GM12878 (cell line): ENCODE measurements around the gene TPPP. TPM values are rescaled to one million over a fixed set of nuclear protein-coding genes. Genes with fewer than 3 reads are reported as not detected.

Experiments used
- ATAC-seq: fragments of 200-7000 bp; cut with Tn5 transposase; 3 replicates; pipeline ENCODE4 v1.9.1; 2020; ENCODE audit warnings: mild to moderate bottlenecking, moderate library complexity
- BruUV-seq: library from RNA; stranded (reverse); fragments of 400-500 nt; replicated peaks from 2 replicates; lab custom pipeline; 2021; lab: Mats Ljungman, UMichigan
- CTCF ChIA-PET: fragments of 300-600 bp; sonication (Branson Sonifier 250); formaldehyde crosslinking; extraction: SDS; loops from one replicate; lab custom pipeline; 2021; ENCODE audit warnings: inconsistent platforms; lab: Yijun Ruan, JAX
- POLR2A ChIA-PET: fragments of 350-600 bp; formaldehyde crosslinking; extraction: SDS; loops from one replicate; lab custom pipeline; 2021; ENCODE audit warnings: inconsistent platforms; lab: Charles Lee
- RAD21 ChIA-PET: fragments of 300-600 bp; sonication (Branson Sonifier 250); formaldehyde crosslinking; loops from one replicate; lab custom pipeline; 2023; ENCODE audit warnings: antibody characterized with exemption; ENCODE audit not compliant: unreplicated experiment; lab: Charles Lee
- SMC1A ChIA-PET: fragments of 300-600 bp; sonication (Branson Sonifier 250); formaldehyde crosslinking; loops from one replicate; lab custom pipeline; 2023; ENCODE audit not compliant: unreplicated experiment, uncharacterized antibody; lab: Charles Lee
- DNase-seq: peaks from one replicate; pipeline ENCODE4 v3.0.0-alpha.2; 2011; ENCODE audit warnings: low read depth, low spot score
- FAIRE-seq: peaks from 3 replicates; lab custom pipeline; 2011; peaks lifted over from hg19 to GRCh38; lab: Jason Lieb, UNC
- H2AFZ ChIP-seq: 2 replicates; pipeline ENCODE4 v1.6.0; 2011; ENCODE audit warnings: low read depth, low read length, control low read depth; ENCODE audit not compliant: control insufficient read depth
- H3K27ac ChIP-seq: 2 replicates; pipeline ENCODE4 v1.5.1; 2011; ENCODE audit warnings: control low read depth; ENCODE audit not compliant: control insufficient read depth, insufficient read depth
- H3K27me3 ChIP-seq, 2 experiments: replicated peaks in 1 of 2; 2 replicates each; pipeline versions ENCODE4 v1.6.0 to v1.6.1; 2011; ENCODE audit warnings: low read length in 1 of 2; ENCODE audit not compliant: control insufficient read depth in 2 of 2, insufficient read depth in 2 of 2
- H3K36me3 ChIP-seq, 2 experiments: 2 replicates each; pipeline ENCODE4 v1.5.1; 2011; ENCODE audit warnings: low read length in 1 of 2; ENCODE audit not compliant: control insufficient read depth in 2 of 2, insufficient read depth in 2 of 2
- H3K4me1 ChIP-seq: 2 replicates; pipeline ENCODE4 v1.6.1; 2011; ENCODE audit warnings: mild to moderate bottlenecking, low read length, moderate library complexity, mixed read lengths; ENCODE audit not compliant: control insufficient read depth, insufficient read depth
- H3K4me2 ChIP-seq: 2 replicates; pipeline ENCODE4 v1.6.0; 2011; ENCODE audit warnings: control low read depth; ENCODE audit not compliant: control insufficient read depth, insufficient read depth
- H3K4me3 ChIP-seq: fragments of 200-600 bp; sonication (generic); 2 replicates; pipeline ENCODE4 v1.5.1; 2016
- H3K79me2 ChIP-seq: 2 replicates; pipeline ENCODE4 v1.6.0; 2011; ENCODE audit warnings: low read length; ENCODE audit not compliant: control insufficient read depth, insufficient read depth
- H3K9ac ChIP-seq: 2 replicates; pipeline ENCODE4 v1.8.0; 2011; ENCODE audit warnings: low read length, control low read depth, mixed read lengths; ENCODE audit not compliant: control insufficient read depth, insufficient read depth
- H3K9me3 ChIP-seq: replicated peaks from 3 replicates; pipeline ENCODE4 v1.5.1; 2011; ENCODE audit warnings: mild to moderate bottlenecking, low read length; ENCODE audit not compliant: control insufficient read depth, insufficient read depth
- H4K20me1 ChIP-seq: 2 replicates; pipeline ENCODE4 v1.6.0; 2011; ENCODE audit not compliant: control insufficient read depth, insufficient read depth
- ATF7 ChIP-seq: fragments of 450-650 bp; IDR thresholded peaks from 2 replicates; pipeline ENCODE4 v1.6.1; 2016; ENCODE audit warnings: low read depth, mild to moderate bottlenecking
- EP300 ChIP-seq, 2 experiments: fragments of 150-350 bp in 1 of 2; IDR thresholded peaks; 2 replicates each; pipeline ENCODE4 v1.6.1; 2011 to 2012; ENCODE audit warnings: low read depth in 2 of 2, low read length in 2 of 2, borderline replicate concordance in 1 of 2, improper control_type of control experiment in 1 of 2, inconsistent platforms in 1 of 2; ENCODE audit not compliant: control insufficient read depth in 1 of 2
- ESRRA ChIP-seq: IDR thresholded peaks from 2 replicates; pipeline ENCODE4 v1.6.1; 2012; ENCODE audit warnings: mild to moderate bottlenecking, low read length, improper control_type of control experiment
- IKZF2 ChIP-seq, 2 experiments: fragments of 450-650 bp; IDR thresholded peaks; 2 replicates each; pipeline ENCODE4 v1.6.1; 2017; ENCODE audit warnings: mild to moderate bottlenecking in 2 of 2, moderate library complexity in 2 of 2
- MEF2A ChIP-seq: IDR thresholded peaks from 2 replicates; pipeline ENCODE4 v1.6.1; 2011; ENCODE audit warnings: low read depth, mild to moderate bottlenecking, low read length, moderate library complexity; ENCODE audit not compliant: insufficient read depth
- NFYB ChIP-seq: IDR thresholded peaks from 2 replicates; pipeline ENCODE4 v1.6.1; 2011; ENCODE audit warnings: low read depth, mild to moderate bottlenecking, low read length, improper control_type of control experiment, moderate library complexity; ENCODE audit not compliant: insufficient read depth
- POLR2A ChIP-seq: IDR thresholded peaks from 2 replicates; pipeline ENCODE4 v1.6.1; 2011; ENCODE audit warnings: low read depth, mild to moderate bottlenecking, low read length
- RB1 ChIP-seq: fragments of 450-650 bp; formaldehyde crosslinking; IDR thresholded peaks from 2 replicates; pipeline ENCODE4 v1.6.1; 2017; ENCODE audit warnings: mild to moderate bottlenecking, borderline replicate concordance
- RFX5 ChIP-seq: IDR thresholded peaks from 2 replicates; pipeline ENCODE4 v1.6.1; 2011; ENCODE audit warnings: low read depth, low read length, improper control_type of control experiment
- RUNX3 ChIP-seq: IDR thresholded peaks from 2 replicates; pipeline ENCODE4 v1.6.1; 2012; ENCODE audit warnings: low read length, inconsistent platforms
- SMAD1 ChIP-seq: fragments of 450-650 bp; IDR thresholded peaks from 2 replicates; pipeline ENCODE4 v1.6.1; 2018; ENCODE audit warnings: mild to moderate bottlenecking, low read depth; ENCODE audit not compliant: partially characterized antibody
- STAT3 ChIP-seq: IDR thresholded peaks from 2 replicates; pipeline ENCODE4 v1.6.1; 2011; ENCODE audit warnings: low read depth, low read length, improper control_type of control experiment
- YBX1 ChIP-seq: fragments of 450-650 bp; IDR thresholded peaks from 2 replicates; pipeline ENCODE4 v1.6.1; 2016; ENCODE audit warnings: antibody characterized with exemption
- WGBS: methylation state at CpG from one replicate; pipeline ENCODE4 v1.1.6; 2016; ENCODE audit warnings: low lambda C conversion rate; ENCODE audit not compliant: insufficient replicate concordance, insufficient coverage; ENCODE audit errors: missing lambda C conversion rate; 5-methylcytosine and 5-hydroxymethylcytosine counted together
- in situ Hi-C: fragments of 300-500 bp; cut with MboI; formaldehyde crosslinking; loops from 9 replicates; pipeline ENCODE4 v1.14.3; 2018; ENCODE audit warnings: mixed read lengths
- intact Hi-C: fragments of 100-400 bp; cut with micrococcal nuclease; formaldehyde crosslinking; loops from one replicate; pipeline ENCODE4 v1.14.2; 2022; ENCODE audit not compliant: unreplicated experiment
- polyA plus RNA-seq, 11 experiments: library from polyadenylated mRNA; depleted of rRNA in 4 of 11; unstranded in 6 of 11; stranded (reverse) in 5 of 11; fragments of >200 nt; fragmentation: Nextera tagmentation in 4 of 11; fragmentation: Illumina TruSeq in 1 of 11; extraction: Ambion mirVana in 4 of 11; extraction: Trizol in 1 of 11; gene quantifications; 1 replicate in 1 of 11; 2 replicates in 10 of 11; pipeline versions ENCODE4 v1.2.1 to v1.2.3, GENCODE V29; 2011 to 2016; ENCODE audit warnings: inconsistent platforms in 2 of 11, missing spikeins in 2 of 11, low read depth in 1 of 11
- total RNA-seq, 4 experiments: library from RNA; depleted of rRNA in 3 of 4; stranded (reverse); fragments of >200 nt in 3 of 4; fragmentation: Illumina TruSeq in 1 of 4; extraction: Trizol in 1 of 4; gene quantifications; 2 replicates each; pipeline versions ENCODE4 v1.2.1 to v1.2.3, GENCODE V29; 2013 to 2021
- TF ChIP-seq, protein P1 (sequence below): IDR thresholded peaks from 2 replicates; pipeline ENCODE4 v1.6.1; 2012; ENCODE audit warnings: mild to moderate bottlenecking, low read depth, low read length
- TF ChIP-seq, protein P2 (sequence below): fragments of 450-650 bp; IDR thresholded peaks from 2 replicates; pipeline ENCODE4 v1.6.1; 2017; ENCODE audit warnings: antibody characterized with exemption, mild to moderate bottlenecking, moderate library complexity

TPPP gene
- total and polyA plus RNA-seq, 10 of the 15 experiments (the other 5 are each of a cell fraction or from before 2014, with no cell fraction given) = under 0.01 to 0.24 (median 0.04) TPM; not detected in 4

DNA sequence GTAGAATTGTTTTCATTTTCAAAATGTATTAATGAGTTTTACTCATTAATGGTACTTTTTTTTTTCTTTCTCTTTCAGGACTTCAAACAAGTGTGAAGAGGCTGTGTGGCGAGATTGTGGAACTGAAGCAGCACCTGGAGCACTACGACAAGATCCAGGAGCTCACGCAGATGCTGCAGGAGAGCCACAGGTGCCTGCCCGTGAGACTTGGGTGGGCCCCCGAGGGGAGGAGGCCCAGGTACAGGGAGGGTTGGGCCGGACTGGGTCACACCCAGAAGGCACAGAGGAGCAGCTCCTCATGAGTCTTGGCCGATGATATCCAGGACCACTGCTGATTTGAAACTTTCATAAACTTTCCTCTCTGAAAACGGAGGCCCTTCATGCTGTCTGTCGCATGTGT is 45.4 kb downstream of the TPPP start (continued):
- TF ChIP-seq, protein P1, sequence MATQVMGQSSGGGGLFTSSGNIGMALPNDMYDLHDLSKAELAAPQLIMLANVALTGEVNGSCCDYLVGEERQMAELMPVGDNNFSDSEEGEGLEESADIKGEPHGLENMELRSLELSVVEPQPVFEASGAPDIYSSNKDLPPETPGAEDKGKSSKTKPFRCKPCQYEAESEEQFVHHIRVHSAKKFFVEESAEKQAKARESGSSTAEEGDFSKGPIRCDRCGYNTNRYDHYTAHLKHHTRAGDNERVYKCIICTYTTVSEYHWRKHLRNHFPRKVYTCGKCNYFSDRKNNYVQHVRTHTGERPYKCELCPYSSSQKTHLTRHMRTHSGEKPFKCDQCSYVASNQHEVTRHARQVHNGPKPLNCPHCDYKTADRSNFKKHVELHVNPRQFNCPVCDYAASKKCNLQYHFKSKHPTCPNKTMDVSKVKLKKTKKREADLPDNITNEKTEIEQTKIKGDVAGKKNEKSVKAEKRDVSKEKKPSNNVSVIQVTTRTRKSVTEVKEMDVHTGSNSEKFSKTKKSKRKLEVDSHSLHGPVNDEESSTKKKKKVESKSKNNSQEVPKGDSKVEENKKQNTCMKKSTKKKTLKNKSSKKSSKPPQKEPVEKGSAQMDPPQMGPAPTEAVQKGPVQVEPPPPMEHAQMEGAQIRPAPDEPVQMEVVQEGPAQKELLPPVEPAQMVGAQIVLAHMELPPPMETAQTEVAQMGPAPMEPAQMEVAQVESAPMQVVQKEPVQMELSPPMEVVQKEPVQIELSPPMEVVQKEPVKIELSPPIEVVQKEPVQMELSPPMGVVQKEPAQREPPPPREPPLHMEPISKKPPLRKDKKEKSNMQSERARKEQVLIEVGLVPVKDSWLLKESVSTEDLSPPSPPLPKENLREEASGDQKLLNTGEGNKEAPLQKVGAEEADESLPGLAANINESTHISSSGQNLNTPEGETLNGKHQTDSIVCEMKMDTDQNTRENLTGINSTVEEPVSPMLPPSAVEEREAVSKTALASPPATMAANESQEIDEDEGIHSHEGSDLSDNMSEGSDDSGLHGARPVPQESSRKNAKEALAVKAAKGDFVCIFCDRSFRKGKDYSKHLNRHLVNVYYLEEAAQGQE = no peak
- TF ChIP-seq MEF2A (no peak), ESRRA (no peak), SMAD1 (no peak), STAT3 (no peak), EP300 (IDR thresholded peaks at IDR 0.05; ENCODE audit: borderline replicate concordance in 1 of 2, control insufficient read depth in 1 of 2, low read depth in 2 of 2, low read length in 2 of 2) (no peak)

DNA sequence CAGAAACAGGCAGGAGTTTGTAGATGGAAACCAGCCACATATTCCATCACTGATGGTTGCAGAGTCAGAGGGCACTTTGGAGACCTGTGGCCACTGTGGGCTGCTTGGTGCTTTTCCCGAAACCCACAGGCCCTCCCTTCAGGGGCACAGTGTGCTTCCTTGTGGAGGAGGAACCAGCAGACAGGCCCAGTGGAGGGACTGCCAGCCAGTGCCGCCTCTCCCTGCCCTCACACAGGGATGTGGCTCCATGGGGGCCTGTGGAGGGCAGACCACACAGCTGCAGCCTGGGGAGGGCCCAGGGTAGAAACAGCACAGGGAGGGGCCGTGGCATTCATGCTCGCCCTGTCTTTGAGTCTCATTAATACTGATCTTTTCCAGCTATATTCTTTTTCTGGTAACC is 45.8 kb downstream of the TPPP start:
- Histone ChIP-seq H3K4me1 (peaks cover 13% of the 10 kb centered on the region), H4K20me1 (no peaks in the 10 kb centered on the region), H3K4me2 (no peak overlapping the region), H3K79me2 (no peaks in the 10 kb centered on the region; the same call in 1 of the 2 replicates), H3K9me3 (no peaks in the 10 kb centered on the region; the same call in 2 of the 3 replicates), H3K27ac (no peak overlapping the region), H2AFZ (no peak overlapping the region), H3K36me3 (peaks cover 0 to 17% of the 10 kb centered on the region in 2 experiments; a peak in 3 of 4 replicates), H3K27me3 (no peaks in the 10 kb centered on the region), H3K4me3 (no peak overlapping the region), H3K9ac (no peak overlapping the region)
- ATAC-seq (no peak), FAIRE-seq (no peak), DNase-seq (no peak)
- TF ChIP-seq RB1 (no peak), NFYB (no peak), IKZF2 (IDR thresholded peaks at IDR 0.05) (no peak), ATF7 (no peak), RUNX3 (no peak), RFX5 (no peak), YBX1 (no peak), POLR2A (no peak)
- TF ChIP-seq, protein P2, sequence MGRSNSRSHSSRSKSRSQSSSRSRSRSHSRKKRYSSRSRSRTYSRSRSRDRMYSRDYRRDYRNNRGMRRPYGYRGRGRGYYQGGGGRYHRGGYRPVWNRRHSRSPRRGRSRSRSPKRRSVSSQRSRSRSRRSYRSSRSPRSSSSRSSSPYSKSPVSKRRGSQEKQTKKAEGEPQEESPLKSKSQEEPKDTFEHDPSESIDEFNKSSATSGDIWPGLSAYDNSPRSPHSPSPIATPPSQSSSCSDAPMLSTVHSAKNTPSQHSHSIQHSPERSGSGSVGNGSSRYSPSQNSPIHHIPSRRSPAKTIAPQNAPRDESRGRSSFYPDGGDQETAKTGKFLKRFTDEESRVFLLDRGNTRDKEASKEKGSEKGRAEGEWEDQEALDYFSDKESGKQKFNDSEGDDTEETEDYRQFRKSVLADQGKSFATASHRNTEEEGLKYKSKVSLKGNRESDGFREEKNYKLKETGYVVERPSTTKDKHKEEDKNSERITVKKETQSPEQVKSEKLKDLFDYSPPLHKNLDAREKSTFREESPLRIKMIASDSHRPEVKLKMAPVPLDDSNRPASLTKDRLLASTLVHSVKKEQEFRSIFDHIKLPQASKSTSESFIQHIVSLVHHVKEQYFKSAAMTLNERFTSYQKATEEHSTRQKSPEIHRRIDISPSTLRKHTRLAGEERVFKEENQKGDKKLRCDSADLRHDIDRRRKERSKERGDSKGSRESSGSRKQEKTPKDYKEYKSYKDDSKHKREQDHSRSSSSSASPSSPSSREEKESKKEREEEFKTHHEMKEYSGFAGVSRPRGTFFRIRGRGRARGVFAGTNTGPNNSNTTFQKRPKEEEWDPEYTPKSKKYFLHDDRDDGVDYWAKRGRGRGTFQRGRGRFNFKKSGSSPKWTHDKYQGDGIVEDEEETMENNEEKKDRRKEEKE = no peak
- ChIA-PET POLR2A (no interaction called here), SMC1A (no interaction called here), RAD21 (no interaction called here), CTCF (interaction anchor here (0.6 kb wide), 1 partner anchor 11 kb away, joined by 4 read pairs; no protein-coding TSS in a partner anchor)
- BruUV-seq = no TSS peak
- intact Hi-C loops = no loop called here
- 97% methylated on average over 4 of the region's 4 CpGs for WGBS
- in situ Hi-C loops = no loop called here
